ENCODE data around the gene C14orf39.

Gene C14orf39

GRCh38 chr14:60485598-60486251 lies at the start of gene C14orf39:
C14orf39 (minus strand) TSS chr14:60486063; CDS start chr14:60485078, 985 bp downstream.
- DNase-seq (ENCODE audit: low read depth in 2 of 3, low spot score in 1 of 3): no peak

GRCh38 chr14:60532442-60532841 lies 46.6 kb upstream of the C14orf39 start:
- no peak for DNase-seq (ENCODE audit: low read depth in 2 of 3, low spot score in 1 of 3)

GRCh38 chr14:60515511-60516289 lies 29.8 kb upstream of the C14orf39 start:
- DNase-seq (ENCODE audit: low read depth in 2 of 3, low spot score in 1 of 3): no peak

DNA sequence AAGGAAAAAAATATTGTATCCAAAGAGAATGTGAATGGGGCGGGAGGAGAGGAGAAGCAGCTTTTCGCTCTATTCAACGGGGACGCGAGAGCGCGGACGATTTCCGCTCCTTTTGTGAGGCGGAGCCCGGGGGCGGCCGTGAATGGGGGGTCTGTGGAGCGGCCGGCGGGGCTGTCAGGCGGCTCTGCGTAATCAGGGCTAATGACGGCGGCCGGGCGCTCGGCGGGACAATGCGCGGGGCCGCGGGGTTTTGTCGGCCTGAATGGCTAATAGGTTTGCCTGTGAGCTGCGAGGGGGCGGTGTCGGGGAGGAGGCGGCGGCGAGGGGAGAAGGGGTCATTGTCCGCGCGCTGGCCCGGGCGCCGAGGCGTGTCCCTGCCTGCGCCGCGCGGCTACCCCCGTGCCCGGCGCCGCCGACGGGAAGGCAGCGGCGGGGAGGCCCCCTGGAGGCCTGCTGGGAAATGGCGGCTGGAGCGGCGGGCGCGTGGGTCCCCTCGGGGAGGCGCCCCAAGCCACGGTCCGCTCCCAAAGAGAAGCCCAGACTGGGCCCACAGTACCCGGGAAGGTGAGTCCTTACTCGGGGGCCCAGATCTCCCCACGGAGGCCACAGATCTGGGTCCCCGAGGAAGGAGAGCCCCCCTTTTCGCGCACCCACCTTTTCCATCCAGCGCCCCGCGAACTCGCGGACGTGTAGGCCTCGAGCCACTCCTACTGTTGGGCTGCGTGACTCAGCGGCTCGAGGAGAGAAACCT lies 29.1 kb upstream of the C14orf39 start:
- no peak for DNase-seq (ENCODE audit: low read depth in 2 of 3, low spot score in 1 of 3)

- DNase-seq (ENCODE audit: low read depth in 2 of 3, low spot score in 1 of 3): no peak
These were observed 28.5 kb upstream of the C14orf39 start for GRCh38 chr14:60514378-60514740.

DNA sequence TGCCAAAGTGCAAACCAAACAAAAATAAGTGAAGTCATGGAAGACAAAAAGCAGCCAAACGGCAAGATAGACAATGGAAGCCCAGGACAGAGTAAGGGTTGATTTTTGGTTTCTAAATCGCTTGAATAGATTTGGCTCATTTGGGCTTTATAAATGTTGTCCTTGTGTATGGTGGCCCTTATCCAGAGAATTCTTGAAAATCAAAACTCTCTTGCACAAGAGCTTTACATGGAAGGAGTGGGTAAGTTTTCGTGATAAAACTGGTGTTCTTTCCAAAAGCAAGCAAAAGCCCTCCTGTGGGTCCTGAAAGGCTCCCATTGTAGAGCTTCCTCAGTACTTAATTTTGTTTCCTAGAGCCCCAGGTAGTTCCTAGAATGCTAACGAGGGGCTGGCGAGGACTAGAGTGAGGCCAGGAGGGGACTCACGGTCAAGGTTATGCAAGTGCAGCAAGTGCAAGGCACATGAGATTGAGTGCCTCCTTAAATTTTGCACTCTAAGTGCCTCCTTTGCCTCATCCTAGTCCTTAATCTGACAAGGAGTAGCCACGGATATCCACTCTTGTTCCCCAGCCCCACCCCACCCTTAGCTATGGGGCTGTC lies 27.2 kb upstream of the C14orf39 start:
- no peak for DNase-seq (ENCODE audit: low read depth in 2 of 3, low spot score in 1 of 3)

- no peak for DNase-seq (ENCODE audit: low read depth in 2 of 3, low spot score in 1 of 3)
These were observed 26.3 kb upstream of the C14orf39 start for GRCh38 chr14:60512126-60512525.

DNA sequence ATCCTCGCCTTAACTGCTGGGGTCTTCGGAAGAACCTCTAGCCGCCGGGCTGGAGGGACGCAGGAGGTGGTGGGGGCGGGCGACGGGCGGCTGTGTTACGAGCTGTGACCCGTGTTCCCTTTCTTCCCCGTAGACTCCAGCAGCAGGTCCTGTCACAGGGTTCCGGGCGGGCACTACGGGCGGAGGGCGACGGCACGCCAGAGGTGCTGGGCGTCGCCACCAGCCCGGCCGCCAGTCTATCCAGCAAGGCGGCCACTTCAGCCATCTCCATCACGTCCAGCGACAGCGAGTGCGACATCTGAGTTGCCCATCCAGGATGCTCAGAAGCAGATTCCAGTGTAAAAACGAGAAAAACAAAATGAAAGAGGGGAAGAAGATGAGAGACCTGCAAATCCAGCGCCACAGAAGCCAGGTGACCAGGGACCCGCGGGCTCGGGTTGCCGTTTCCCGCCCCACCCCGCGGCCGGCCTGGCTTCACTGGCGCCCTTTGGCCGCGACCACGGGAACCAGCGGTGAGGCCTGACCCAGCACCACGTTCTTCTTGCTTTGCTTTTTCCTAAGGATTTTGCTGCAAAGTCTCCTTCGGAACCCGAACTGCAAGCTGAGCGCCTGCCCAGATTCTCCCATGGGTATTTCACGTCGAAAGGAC lies 25.2 kb upstream of the C14orf39 start:
- no peak for DNase-seq (ENCODE audit: low read depth in 2 of 3, low spot score in 1 of 3)

DNA sequence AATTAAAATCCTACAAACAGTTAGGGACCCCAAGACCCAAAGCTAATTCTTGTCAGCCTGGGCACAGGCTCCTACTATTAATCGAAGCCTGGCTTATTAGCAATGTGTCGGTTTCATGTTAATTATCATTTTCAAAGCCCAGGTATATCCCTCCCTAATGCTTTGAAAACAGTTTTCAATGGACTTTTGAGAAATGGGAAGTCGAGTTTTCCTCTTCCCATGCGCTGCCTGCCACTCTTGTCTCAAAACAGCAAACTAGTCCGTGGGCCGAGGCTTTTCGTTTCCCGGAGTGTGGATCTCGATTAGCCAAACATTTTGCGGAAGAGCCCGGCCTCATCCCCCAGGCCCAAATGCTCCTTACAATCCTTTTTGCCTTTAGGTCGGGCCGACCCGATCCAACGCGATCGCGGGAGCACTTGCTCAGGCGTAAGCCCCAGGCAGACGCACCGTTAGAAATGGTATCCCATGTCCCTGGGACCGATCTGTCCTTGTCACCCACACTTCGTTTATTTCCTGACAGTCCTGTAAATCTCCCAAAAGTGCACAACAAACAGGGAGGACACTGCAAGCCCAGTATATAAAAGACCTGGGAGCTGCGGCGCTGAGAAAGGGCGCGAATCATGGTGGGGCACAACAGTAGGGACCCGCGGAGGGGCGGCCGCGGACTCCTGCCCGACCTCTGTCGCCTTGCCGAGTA lies 24.5 kb upstream of the C14orf39 start:
- DNase-seq (ENCODE audit: low read depth in 2 of 3, low spot score in 1 of 3): no peak

GRCh38 chr14:60509438-60510253 lies 23.8 kb upstream of the C14orf39 start:
- DNase-seq (ENCODE audit: low read depth in 2 of 3, low spot score in 1 of 3): no peak

DNA sequence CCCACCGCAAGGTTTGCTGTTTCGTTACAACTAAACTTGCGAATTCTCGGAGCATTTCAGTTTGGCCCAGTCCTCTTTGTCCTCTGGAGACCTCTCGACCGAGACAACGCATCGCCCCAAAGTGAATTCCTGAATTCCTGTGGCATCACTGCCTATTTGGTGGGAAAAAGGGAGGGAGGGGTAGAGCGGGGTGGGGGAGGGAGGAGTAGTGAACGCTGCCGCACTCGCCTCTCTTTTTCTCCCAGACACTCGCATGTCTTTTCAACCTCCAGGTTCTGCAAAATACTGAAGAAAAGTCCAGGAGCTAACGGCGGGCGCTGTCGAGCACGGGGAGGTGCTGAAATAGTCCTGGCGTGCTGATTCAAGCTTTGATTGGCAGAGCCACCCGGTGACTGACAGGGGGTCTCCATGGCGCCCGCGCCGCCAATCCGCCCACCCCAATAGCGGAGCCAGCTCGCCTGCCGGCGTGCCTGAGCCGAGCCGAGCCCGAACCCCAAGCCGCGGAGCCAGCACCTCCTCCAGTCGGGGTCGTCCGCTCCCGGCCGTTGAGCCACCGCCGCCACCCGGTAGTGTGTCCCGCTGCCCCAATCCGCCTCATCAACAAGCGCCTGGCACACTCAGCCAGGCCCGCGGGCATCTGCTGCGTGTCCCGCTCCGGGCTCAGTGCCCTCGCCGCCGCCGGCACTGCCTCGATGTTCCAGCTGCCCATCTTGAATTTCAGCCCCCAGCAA lies 23.0 kb upstream of the C14orf39 start, which contains the start of gene SIX6:
Gene SIX6, plus strand, starts transcription at position 440 of the 731 bp plus-strand sequence. Its CDS starts 253 bp downstream, at position 693.
- no peak for DNase-seq (ENCODE audit: low read depth in 2 of 3, low spot score in 1 of 3)

DNA sequence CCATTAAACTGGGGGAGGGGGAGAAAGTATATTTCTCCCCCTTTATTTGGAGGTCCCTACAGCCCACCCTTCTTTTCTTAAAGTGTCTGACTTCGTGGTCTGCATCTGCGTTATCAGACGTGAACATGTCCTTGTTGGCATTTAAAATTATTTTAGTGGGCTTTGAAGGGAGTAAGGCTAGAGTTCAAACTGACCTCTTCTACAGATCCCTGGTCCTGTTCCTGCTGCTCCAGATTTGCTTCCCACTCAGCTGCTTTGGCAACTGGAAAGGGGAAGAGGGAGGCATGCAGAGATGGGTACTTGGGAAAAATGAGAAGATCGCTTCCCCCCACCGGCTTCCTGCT lies 22.5 kb upstream of the C14orf39 start:
- no peak for DNase-seq (ENCODE audit: low read depth in 2 of 3, low spot score in 1 of 3)

GRCh38 chr14:60506985-60507829 lies 21.3 kb upstream of the C14orf39 start:
- DNase-seq (ENCODE audit: low read depth in 2 of 3, low spot score in 1 of 3): no peak

GRCh38 chr14:60506462-60506984 lies 20.7 kb upstream of the C14orf39 start:
- DNase-seq (ENCODE audit: low read depth in 2 of 3, low spot score in 1 of 3): no peak

DNA sequence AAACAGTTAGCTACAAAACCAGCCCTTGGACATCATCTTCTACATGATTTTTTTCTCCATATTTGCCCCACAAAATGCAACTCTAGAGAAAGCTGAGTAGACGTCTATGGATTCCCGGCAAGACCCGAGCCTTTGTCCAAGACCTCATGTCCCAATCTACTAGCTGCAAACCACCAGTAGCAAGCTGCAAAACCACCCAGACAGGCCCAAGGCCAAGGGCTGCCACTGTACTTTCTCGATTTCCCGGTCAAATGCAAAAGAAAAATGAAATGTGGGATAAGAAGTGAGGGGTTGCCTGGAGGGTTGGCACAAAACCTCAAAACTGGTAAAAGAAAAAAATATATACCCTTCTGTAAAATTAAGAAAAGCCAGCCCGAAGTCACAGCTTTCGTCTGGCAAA lies 20.1 kb upstream of the C14orf39 start:
- DNase-seq (ENCODE audit: low read depth in 2 of 3, low spot score in 1 of 3): no peak

GRCh38 chr14:60505448-60505847 lies 19.6 kb upstream of the C14orf39 start:
- no peak for DNase-seq (ENCODE audit: low read depth in 2 of 3, low spot score in 1 of 3)

- no peak for DNase-seq (ENCODE audit: low read depth in 2 of 3, low spot score in 1 of 3)
These were observed 16.7 kb upstream of the C14orf39 start for GRCh38 chr14:60502541-60502940.

- DNase-seq (ENCODE audit: low read depth in 2 of 3, low spot score in 1 of 3): no peak
These were observed 10.1 kb upstream of the C14orf39 start for GRCh38 chr14:60495946-60496345.
